H7 (cell line): ENCODE measurements around the gene PARP1. TPM values are rescaled to one million over a fixed set of nuclear protein-coding genes. Genes with fewer than 3 reads are reported as not detected.

Experiments used
- DNase-seq: peaks from one replicate; pipeline ENCODE4 v3.0.0; 2012
- H3K27me3 ChIP-seq: 2 replicates; pipeline ENCODE4 v1.6.0; 2011; ENCODE audit warnings: mild to moderate bottlenecking, low read length; ENCODE audit not compliant: control insufficient read depth, insufficient read depth
- H3K36me3 ChIP-seq: replicated peaks from 2 replicates; pipeline ENCODE4 v1.5.1; 2011; ENCODE audit warnings: low read length; ENCODE audit not compliant: control insufficient read depth, insufficient read depth
- H3K4me3 ChIP-seq: 2 replicates; pipeline ENCODE4 v1.5.1; 2011; ENCODE audit warnings: low read depth, mild to moderate bottlenecking, control low read depth, low read length, moderate library complexity; ENCODE audit not compliant: insufficient read depth
- total RNA-seq: library from RNA; depleted of rRNA; stranded (reverse); fragments of >200 nt; shearing (Covaris generic); gene quantifications from 2 replicates; pipeline ENCODE4 v1.2.3, GENCODE V29; 2014

PARP1 gene
- total RNA-seq, 1 experiment from 2014 or later, result 425 TPM

DNA sequence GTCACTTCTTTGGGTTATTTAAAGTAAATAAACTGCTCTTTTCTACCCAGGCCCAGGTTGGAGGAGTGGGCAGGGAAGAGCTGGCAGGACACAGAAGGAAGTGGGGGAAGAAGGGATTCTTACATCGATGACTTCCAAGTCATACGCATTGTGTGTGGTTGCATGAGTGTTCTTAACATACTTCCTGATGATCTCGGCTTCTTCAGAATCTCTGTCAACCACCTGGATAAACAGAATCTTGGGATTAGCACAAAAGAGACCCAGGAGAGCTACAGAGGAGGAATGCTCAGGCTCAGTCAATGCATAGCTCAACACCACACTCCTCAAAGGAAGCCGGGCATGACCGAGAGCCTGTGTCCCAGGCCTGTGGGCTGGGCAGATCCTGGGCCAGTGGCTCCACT, 42.1 kb downstream of the PARP1 start:
- H3K27me3 ChIP-seq, result no peaks in the 10 kb centered on the region
- peaks cover 82% of the 10 kb centered on the region for H3K36me3 ChIP-seq
- no peak overlapping the region for H3K4me3 ChIP-seq
- no peak for DNase-seq

DNA sequence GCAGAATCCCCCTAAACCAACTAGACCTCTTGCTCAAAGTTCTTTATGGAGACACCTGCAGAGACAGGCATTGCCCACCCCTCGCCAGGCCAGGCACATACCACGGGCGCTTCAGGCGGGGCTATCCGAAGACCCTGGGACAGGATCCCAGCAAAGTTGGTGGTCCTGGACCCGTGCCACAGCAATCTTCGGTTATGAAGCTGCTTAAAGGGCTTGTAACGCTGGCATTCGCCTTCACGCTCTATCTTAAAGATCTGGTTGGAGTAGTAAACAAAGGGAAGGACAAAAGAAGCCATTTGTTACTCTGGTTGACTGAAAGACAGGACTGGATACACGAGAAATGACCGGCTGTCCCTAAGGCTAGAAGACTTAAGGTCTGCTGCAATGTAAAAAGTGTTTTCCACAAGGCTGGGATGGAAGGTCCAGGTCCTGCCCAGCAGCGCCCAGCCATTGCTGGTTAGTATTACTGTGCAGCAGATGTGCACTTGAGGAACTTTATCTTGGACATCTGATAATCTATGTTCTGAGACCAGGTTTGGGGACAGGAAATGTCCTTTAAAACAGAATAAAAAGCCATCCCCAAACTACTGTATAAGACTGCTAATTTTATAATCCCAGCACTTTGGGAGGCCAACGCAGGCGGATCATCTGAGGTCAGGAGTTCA, 42.9 kb downstream of the PARP1 start:
- peaks cover 81% of the 10 kb centered on the region for H3K36me3 ChIP-seq

DNA sequence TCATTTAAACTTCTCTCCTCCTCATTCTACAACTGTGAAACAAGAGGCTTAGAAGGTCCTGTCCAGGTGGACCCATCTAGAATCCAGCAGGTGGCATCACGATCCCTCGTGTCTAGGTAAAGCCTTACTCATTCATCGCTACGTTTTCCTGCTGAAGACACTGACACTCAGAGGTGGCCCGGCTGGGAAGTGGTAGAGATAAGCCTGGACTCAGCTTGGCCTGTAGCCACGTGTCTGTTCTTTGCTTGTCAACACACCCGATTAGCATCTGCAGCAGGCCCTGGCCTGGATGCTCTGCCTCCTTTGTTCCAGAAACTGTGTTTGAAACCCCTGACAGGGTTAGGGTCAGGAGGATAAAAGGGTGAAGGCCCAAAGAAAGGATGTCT, 43.4 kb downstream of the PARP1 start:
- peaks cover 82% of the 10 kb centered on the region for H3K36me3 ChIP-seq
- no peak overlapping the region for H3K4me3 ChIP-seq
- no peaks in the 10 kb centered on the region for H3K27me3 ChIP-seq
- no peak for DNase-seq

More for the DNA sequence above, 42.9 kb downstream of the PARP1 start:
- no peak for DNase-seq
- no peaks in the 10 kb centered on the region for H3K27me3 ChIP-seq
- H3K4me3 ChIP-seq, result no peak overlapping the region

DNA sequence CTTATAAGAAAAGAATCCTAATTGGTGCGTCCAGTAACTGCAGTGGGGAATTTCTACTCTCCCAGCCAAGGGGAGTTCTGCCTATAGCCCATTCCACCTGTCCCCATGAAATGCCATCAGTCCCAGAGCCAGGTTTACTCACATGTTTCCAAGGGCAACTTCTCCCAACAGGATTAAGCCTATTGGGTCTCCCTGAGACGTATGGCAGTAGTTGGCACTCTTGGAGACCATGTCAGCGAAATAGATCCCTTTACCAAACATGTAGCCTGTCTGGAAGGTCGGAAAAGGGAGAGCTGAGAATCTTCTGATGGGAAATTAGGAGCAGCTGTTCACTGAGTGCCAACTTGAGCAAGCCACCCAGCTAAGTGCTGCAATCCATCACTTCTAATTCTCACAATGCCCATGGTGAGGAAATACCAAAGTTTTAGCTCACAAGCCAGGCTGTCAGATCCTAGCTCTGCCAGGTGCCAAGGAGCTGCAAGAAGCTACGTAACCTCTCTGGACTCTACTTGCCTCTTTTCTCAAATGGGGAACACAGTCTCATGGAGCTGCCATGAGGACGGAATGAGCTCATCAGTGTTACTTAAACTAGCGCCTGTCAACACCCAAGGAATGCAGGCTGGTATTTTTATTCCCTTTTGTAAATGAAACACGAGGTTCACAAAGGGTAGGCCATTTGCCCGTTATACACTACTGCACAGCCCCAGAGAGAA, 43.9 kb downstream of the PARP1 start:
- H3K27me3 ChIP-seq, result no peaks in the 10 kb centered on the region
- no peak overlapping the region for H3K4me3 ChIP-seq
- H3K36me3 ChIP-seq, result peaks cover 80% of the 10 kb centered on the region
- no peak for DNase-seq

GRCh38 chr1:226362891-226363447, 44.9 kb downstream of the PARP1 start:
- peaks cover 75% of the 10 kb centered on the region for H3K36me3 ChIP-seq
- no peaks in the 10 kb centered on the region for H3K27me3 ChIP-seq
- H3K4me3 ChIP-seq, result no peak overlapping the region
- no peak for DNase-seq

DNA sequence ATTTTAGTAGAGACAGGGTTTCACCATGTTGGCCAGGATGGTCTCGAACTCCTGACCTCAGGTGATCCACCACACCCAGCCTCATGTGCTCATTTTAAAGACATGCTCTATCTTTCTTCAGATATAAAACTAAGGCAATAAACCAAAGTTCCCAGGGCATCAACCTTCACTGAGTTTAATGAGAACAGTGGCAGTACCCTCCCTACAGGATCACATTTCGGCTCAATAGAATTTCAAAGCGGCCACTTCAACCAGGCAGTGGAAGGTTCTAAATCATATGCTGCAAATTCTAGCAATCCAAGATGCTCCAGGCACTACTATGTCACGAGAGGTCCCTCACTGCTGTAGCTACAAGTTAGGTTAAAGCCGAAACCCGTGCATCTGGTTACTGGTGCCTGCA, 45.5 kb downstream of the PARP1 start:
- Histone ChIP-seq H3K36me3 (peaks cover 71% of the 10 kb centered on the region), H3K27me3 (no peaks in the 10 kb centered on the region), H3K4me3 (no peak overlapping the region)
- DNase-seq, result no peak

GRCh38 chr1:226360106-226360746, 47.7 kb downstream of the PARP1 start:
- peaks cover 56% of the 10 kb centered on the region for H3K36me3 ChIP-seq
- no peak overlapping the region for H3K4me3 ChIP-seq
- no peaks in the 10 kb centered on the region for H3K27me3 ChIP-seq
- no peak for DNase-seq

DNA sequence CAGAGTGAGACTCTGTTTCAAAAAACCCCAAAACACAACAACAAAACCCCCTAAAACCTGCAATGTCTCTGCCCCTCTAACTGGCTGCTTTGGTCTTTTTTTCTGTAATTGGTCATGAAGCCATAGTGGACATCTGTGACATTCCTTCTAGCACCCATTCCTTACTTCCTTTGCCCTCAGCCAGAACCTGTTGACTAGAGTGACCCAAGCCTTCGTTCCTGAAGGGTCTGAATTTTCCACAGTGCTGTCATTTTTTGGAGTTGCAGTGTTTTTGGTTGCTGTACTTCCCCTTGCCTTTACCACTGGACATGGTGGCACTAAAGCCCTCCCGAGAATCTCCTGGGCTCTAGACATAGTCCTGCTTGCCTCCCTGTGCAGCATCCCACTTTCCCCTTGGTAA, 50.5 kb downstream of the PARP1 start:
- Histone ChIP-seq H3K4me3 (no peak overlapping the region), H3K36me3 (peaks cover 28% of the 10 kb centered on the region), H3K27me3 (no peaks in the 10 kb centered on the region)
- DNase-seq, result no peak

- DNase-seq, result no peak
- H3K36me3 ChIP-seq, result peaks cover 19% of the 10 kb centered on the region
- no peaks in the 10 kb centered on the region for H3K27me3 ChIP-seq
- H3K4me3 ChIP-seq, result no peak overlapping the region
These were observed 52.0 kb downstream of the PARP1 start for GRCh38 chr1:226355669-226356551.

GRCh38 chr1:226355016-226355415, 52.9 kb downstream of the PARP1 start:
- no peak for DNase-seq
- no peak overlapping the region for H3K4me3 ChIP-seq

GRCh38 chr1:226353698-226354525, 54.0 kb downstream of the PARP1 start:
- DNase-seq, result no peak

More at GRCh38 chr1:226355016-226355415, 52.9 kb downstream of the PARP1 start:
- H3K36me3 ChIP-seq, result peaks cover 13% of the 10 kb centered on the region
- H3K27me3 ChIP-seq, result no peaks in the 10 kb centered on the region

GRCh38 chr1:226351709-226352108, 56.2 kb downstream of the PARP1 start:
- H3K27me3 ChIP-seq, result no peaks in the 10 kb centered on the region
- no peak overlapping the region for H3K4me3 ChIP-seq
- DNase-seq, result peak; percentile 57
- H3K36me3 ChIP-seq, result peaks cover 1% of the 10 kb centered on the region; the same call in 1 of the 2 replicates

More at GRCh38 chr1:226353698-226354525, 54.0 kb downstream of the PARP1 start:
- no peaks in the 10 kb centered on the region for H3K27me3 ChIP-seq
- peaks cover 8% of the 10 kb centered on the region for H3K36me3 ChIP-seq
- H3K4me3 ChIP-seq, result no peak overlapping the region

GRCh38 chr1:226350519-226350865, 57.4 kb downstream of the PARP1 start:
- no peak for DNase-seq
- H3K27me3 ChIP-seq, result no peaks in the 10 kb centered on the region
- no peaks in the 10 kb centered on the region for H3K36me3 ChIP-seq
- no peak overlapping the region for H3K4me3 ChIP-seq
